Cortex of kidney (tissue), 1 donor: ENCODE measurements around the gene FAM47B.

Source experiments
- DNase-seq: peaks from one replicate; lab custom pipeline; 2025; lab: John Stamatoyannopoulos, UW

The FAM47B gene

DNA sequence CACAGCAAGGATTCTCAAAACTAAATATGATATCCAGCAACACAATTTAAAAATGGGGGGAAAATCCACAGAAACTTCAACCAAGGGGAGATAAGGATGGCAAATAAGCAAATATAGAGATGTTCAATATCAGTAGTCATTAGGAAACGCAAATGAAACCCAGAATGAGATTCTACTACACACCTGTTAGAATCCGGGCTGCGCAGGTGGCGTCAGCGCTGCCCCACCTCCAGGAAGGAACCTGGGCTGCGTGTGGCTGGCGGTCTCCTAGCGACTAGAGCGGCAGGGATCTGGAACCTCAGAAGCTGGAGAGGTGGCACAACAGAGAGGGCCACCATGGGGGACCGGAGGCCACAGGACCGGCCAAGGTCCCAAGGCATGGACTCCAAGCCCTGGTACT, at the start of gene FAM47B:
TSS of gene FAM47B (plus strand) at position 301 of the 400 bp plus-strand sequence. CDS start at position 337, 36 bp downstream.
- no peak for DNase-seq

DNA sequence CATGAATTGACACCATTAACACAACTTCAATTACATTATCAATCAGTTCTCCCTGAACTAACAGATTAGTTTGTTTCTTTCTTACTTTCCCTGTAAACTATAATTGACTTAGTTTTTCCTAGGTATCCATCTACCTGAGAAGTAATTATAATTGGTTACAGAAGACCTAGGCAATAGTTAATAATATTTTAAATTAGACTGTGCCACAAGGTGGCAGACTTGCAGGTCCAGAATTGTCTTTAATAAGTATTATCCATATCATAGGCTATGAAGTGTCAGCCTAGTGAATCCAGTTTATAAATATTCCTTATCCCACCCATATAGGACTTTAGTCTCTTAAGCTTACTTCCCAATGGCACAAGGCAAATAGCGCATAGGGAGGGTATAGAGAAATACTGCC, 48.9 kb upstream of the FAM47B start:
- no peak for DNase-seq

DNA sequence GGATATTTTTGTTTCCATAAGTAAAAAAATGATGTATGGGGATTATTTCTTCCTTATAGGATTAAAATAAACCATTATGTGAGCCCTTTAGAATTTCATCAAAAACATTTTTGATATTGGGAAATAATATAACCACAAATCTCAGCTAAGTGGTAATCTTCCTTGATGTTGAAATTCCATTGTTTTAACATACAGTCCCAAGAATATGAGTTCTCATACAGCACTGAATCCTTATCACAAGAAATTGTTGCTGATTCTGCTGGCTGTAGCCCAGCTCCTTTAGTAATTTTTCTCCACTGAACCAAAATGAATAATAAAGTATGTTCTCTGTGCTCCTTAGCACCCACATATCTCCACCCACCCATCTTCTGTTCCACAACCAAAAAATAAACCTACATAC, 41.9 kb upstream of the FAM47B start:
- no peak for DNase-seq

DNA sequence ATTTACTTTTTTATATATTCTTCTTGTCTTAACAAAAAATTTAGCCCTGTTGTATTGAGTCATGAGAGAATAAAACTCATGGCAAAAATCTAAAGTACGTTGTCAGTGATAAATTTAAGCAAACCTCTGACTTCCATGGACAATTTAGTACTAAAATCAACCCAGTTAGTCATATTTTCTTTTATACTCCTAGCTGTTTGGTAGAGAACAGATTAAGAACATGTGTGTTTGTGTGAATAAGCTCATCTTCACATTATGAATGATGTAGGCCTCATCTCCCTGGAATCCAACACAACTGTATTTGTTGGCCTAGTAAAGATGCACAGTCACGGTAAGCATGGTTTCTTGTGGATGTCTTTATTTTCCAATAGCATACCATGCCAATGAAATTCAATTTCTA, 40.8 kb upstream of the FAM47B start:
- DNase-seq, result no peak

DNA sequence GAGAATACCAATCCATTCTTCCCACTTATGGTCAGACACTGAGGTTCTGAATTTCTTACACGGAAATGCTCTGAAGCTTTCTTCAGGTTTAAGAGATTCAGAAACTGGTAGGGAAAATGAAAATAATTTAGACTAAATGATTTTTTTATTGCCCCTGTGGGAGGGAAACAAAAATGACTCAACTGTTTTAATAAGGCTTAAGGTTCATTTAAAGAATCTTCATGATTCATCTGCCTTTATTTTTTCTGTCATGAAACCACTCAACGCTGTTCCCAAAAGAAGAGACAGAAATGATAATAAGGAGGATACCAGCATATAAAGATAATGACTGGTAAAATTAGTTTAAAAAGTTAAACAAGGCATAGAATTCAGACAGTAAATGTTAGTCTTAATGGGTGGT, 39.3 kb upstream of the FAM47B start:
- no peak for DNase-seq

DNA sequence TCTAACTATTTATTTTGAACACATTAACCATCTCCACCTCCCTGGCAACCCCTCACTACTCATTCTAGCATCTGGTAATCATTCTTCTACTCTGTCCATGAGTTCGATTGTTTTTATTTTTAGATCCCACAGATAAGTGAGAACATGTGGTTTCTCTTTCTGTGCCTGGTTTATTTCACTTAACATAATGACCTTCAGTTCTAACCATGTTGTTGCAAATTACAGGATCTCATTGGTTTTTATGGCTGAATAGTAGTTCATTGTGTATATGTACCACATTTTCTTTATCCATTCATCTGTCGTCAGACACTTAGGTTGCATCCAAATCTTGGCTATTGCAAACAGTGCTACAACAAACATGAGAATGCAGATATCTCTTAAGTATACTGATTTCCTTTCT, 33.4 kb upstream of the FAM47B start:
- DNase-seq, result no peak

DNA sequence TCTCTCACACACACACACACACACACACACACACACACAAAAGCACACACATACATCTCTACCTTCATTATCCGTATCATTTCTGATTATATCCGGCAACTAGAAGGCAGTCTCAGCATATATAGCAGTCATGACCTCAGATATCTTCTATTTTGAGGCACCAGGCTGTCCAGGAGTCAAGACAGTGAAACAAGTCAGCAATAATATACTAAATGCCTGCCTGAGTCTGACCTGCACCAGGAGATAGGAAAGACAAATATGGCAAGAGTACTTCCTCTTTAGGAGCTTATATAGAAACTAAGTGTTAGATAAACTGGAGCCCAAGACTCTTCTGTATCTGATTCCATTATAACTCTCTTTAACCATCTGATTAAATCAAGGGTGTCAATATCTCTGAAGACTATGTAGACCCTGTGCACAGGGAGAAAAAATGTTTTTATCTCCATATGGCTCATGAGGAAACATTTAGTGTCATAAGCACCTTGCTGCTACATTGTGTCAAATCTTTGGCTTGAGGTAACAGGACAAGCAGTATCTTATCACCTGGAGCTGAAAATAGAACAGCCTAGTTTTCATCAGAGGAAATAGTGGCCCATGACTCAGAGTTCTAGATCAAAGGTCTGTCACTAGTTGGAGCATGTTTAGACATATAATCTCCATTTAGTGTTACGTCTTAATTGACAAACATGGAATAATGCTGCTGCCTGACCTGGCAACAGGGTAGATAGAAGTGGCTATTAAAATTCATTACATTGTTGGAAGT, 27.0 kb upstream of the FAM47B start:
- no peak for DNase-seq

DNA sequence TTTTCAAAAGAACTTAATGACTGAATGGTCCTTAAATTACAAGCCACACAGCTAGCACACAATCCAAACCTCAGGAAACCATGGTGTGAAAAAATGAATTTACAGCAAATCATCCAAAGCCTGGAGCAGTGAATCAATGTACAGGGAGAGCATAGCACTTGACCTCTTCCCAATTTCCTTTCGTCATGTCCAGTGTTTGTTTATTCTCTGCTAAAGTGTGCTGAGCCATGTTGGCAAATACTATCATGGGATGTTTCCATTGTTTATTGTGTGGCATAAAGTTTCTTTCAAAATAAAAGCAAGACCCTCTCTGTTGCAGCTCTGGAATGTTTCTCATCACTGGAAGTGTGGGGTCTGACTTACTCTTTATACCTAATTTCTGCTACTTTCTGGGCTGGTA, 25.4 kb upstream of the FAM47B start:
- DNase-seq, result no peak

DNA sequence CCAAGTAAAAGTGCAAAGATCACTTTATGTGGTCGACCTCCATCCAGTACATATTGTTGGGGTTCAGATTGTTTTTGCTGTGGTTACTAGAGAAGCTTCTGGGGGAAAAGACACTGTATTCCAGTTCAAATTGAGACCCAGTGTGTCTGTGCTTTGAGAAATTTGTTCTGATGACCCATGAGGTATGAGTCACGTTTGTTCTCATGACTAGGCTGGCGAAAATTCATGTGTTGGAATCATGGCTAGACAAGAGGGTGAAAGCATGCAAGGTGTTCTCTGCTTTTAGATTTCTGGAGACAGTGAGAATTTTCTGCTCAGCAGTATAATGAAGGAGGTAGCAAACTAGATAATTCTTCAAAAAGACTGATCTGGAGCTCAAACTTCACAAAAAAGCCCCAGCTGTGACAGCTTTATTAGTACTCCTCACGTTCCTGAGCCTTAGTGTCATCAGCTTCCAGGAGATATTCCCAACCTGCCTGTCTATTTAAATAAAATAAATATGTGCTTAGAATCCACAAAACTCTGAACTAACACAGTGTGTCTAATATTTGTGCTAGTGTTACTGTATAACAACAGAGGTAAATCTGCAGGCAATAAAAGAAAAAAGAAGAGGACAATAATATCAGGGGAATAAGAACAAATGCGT, 24.4 kb upstream of the FAM47B start:
- DNase-seq, result no peak

DNA sequence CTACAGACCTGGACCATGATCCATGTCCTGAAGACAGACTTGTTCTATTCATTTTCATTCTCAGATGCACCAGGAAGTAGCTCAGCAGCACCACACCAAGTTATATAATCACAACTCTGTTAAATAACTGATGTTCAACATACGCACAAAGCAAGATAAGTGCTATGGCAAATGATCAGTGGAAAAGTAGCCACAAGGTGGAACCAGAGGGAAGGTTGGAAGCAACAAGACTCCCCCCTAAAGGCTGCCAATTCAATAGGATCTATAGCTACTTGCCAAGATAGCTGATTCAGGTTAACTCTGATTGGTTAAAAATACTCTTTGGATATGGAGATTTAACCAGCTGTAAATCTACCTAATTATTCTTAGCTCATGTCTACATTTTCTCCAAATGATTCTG, 23.7 kb upstream of the FAM47B start:
- DNase-seq, result no peak

DNA sequence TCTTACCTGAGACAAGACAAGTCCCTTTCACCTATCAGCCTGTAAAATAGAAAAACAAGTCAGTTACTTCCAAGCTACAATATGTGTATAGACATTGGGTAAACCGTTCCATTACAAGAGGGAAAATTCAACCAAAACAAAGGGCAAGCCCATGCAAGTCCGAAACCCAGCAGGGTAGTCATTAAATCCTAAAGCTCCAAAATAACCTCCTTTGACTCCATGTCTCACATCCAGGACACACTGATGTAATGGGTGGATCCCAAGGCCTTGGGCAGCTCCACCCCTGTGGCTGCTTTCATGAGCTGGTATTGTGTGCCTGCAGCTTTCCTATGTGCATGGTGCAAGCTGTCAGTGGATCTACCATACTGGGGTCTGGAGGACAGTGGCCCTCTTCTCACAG, 14.7 kb upstream of the FAM47B start:
- no peak for DNase-seq

DNA sequence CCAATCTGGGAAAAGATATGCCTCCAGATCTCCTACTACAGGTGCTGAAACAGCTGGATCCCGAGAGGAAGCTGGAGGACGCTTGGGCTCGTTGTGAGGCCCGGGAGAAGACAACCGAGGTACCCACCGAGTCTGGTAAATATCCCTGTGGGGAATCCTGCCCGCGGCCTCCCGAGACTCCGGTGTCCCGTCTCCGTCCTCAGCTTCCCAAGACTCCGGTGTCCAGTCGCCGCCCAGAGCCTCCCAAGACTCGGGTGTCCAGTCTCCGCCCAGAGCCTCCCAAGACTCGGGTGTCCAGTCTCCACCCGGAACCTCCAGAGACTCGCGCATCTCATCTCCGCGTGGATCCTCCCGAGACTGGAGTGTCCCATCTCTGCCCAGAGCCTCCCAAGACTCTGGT, 639 bp downstream of the FAM47B start:
- no peak for DNase-seq

DNA sequence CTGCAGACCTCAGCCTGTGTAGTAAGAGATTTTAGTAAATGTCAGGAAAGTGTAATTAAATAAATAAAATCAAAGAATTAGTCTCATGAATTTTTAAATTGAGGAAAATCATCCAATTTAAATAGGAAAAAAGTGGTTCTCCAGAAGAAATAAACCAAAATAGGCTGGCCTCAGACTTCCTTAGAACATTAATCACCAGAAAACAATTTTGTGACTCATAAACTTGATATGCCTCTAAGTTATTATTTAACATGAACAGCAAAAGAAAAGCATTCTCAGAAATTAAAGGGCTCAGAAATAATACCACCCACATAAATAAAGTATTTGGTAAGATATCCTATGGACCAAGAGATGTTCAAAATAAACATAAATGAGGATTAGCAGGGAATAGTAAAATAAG, 14.3 kb downstream of the FAM47B start:
- DNase-seq, result no peak

DNA sequence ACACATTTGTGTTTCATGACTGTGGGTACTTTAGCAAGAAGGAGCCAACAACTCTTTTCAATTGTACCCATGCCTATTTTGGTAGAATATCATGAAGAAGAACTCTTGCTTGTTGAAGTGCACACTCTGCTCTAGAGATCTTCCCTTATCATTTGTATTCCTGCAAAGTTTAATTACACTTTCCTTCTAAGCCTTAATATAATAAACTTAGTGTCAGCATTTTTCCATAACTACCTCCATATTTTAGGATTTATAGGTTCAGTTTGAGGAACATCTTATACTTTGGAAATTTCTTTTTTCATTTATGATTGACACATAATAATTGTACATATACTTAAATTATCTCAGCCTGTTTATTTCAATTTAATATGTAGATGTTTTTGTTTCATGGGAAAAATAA, 19.1 kb downstream of the FAM47B start:
- no peak for DNase-seq

DNA sequence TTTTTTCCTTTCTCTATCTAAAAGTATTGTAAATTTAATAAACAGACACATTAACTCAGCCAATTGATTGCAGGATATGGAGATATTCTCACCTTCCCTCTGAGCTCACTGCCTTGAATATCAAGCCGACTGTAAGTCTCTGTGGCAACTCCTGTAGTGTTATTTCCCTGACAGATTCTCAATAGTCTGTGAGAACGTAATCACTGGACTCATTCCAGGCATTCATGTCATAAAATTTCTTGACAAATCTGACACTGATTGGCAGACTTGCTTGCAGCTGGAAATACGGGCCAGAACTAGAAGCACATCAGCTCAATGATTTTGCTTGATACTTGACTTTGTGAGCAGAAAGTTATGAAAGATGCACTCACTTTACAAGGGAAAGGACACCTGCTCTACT, 29.6 kb downstream of the FAM47B start:
- DNase-seq, result no peak

DNA sequence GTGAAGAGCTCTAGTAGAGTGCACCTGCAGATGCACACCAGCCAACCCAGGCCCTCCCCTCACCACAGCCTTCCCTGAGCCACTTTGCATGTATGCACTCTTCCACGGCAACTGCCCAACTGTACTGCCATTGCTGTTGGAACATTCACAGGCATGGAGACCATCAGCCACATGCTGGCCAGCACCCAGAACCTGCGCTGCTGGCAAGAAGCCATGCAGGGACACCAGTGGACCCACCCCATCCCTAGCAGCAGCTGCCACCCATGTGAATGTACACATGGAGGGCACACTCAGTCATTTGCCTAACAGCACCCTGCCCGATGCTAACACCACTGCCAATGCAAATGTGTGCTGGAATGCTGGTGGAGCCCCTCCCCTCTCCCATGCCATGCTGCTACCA, 35.6 kb downstream of the FAM47B start:
- no peak for DNase-seq

DNA sequence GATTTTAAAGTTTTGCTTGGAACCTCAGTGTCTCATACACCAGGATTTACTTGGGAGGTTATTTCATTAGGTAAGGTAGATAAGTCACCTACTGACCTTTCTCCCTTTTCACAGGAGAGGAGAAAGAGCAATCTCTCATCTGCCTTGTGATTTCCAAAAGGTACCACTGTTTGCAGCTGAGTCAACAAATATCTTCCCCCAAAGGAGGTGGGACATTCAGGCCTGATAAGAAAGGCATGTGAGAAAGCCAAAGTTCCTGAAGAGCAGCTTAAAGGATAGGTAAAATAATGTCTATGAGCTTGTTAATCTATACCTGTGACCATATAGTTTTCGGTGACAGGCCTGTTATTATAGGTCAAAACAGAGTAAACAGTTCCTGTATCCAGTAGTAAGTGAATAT, 45.0 kb downstream of the FAM47B start:
- no peak for DNase-seq
